Activated naive CD8-positive, alpha-beta T cell treated with anti-CD3 and anti-CD28 coated beads, Interleukin-2, amount 50 U/mL, for 16 hours (primary cell): ENCODE measurements around the gene HMCN1.

ENCODE experiments used
- DNase-seq: peaks from one replicate; pipeline ENCODE4 v3.0.0-alpha.2; 2020; ENCODE audit warnings: low read depth, low spot score

HMCN1 gene

GRCh38 chr1:186086583-186086982 lies 352.4 kb downstream of the HMCN1 start:
- no peak for DNase-seq

GRCh38 chr1:186089940-186090339 lies 355.7 kb downstream of the HMCN1 start:
- DNase-seq: no peak

GRCh38 chr1:186091222-186091720 lies 357.1 kb downstream of the HMCN1 start:
- DNase-seq: no peak

- no peak for DNase-seq
Observed at GRCh38 chr1:186093437-186093836, 359.2 kb downstream of the HMCN1 start.

GRCh38 chr1:186094172-186094571 lies 360.0 kb downstream of the HMCN1 start:
- no peak for DNase-seq

- DNase-seq: no peak
Observed at GRCh38 chr1:186099336-186100104, 365.3 kb downstream of the HMCN1 start.

- DNase-seq: no peak
Observed at GRCh38 chr1:186102107-186102506, 367.9 kb downstream of the HMCN1 start.

- DNase-seq: no peak
Observed at GRCh38 chr1:186102547-186103148, 368.5 kb downstream of the HMCN1 start.

GRCh38 chr1:186104459-186104858 lies 370.3 kb downstream of the HMCN1 start:
- no peak for DNase-seq

- no peak for DNase-seq
Observed at GRCh38 chr1:186112280-186112679, 378.1 kb downstream of the HMCN1 start.

GRCh38 chr1:186113461-186113860 lies 379.3 kb downstream of the HMCN1 start:
- no peak for DNase-seq

GRCh38 chr1:186118724-186119123 lies 384.5 kb downstream of the HMCN1 start:
- no peak for DNase-seq

- no peak for DNase-seq
Observed at GRCh38 chr1:186122837-186123236, 388.6 kb downstream of the HMCN1 start.

- no peak for DNase-seq
Observed at GRCh38 chr1:186125035-186125434, 390.8 kb downstream of the HMCN1 start.

- no peak for DNase-seq
Observed at GRCh38 chr1:186125511-186125910, 391.3 kb downstream of the HMCN1 start.

GRCh38 chr1:186129758-186130157 lies 395.6 kb downstream of the HMCN1 start:
- DNase-seq: no peak

GRCh38 chr1:186139115-186139514 lies 404.9 kb downstream of the HMCN1 start:
- DNase-seq: no peak

GRCh38 chr1:186139701-186140100 lies 405.5 kb downstream of the HMCN1 start:
- DNase-seq: no peak

- DNase-seq: no peak
Observed at GRCh38 chr1:186142159-186142558, 408.0 kb downstream of the HMCN1 start.

GRCh38 chr1:186142916-186143315 lies 408.7 kb downstream of the HMCN1 start:
- DNase-seq: no peak

- DNase-seq: no peak
Observed at GRCh38 chr1:186143481-186143880, 409.3 kb downstream of the HMCN1 start.

- DNase-seq: no peak
Observed at GRCh38 chr1:186144505-186144904, 410.3 kb downstream of the HMCN1 start.

- no peak for DNase-seq
Observed at GRCh38 chr1:186146974-186147373, 412.8 kb downstream of the HMCN1 start.
